GM10248 (cell line): ENCODE measurements around the gene RAP2B.

Experiments used
- CTCF ChIA-PET: fragments of 300-600 bp; sonication (Branson Sonifier 250); formaldehyde crosslinking; extraction: SDS; loops from one replicate; lab custom pipeline; 2021; ENCODE audit warnings: antibody characterized with exemption; lab: Yijun Ruan, JAX
- POLR2A ChIA-PET: fragments of 350-650 bp; sonication (Branson Sonifier 250); formaldehyde crosslinking; extraction: SDS; loops from one replicate; lab custom pipeline; 2020; ENCODE audit warnings: antibody characterized with exemption; lab: Yijun Ruan, JAX
- DNase-seq: peaks from one replicate; pipeline ENCODE4 v3.0.0; 2012; ENCODE audit errors: extremely low spot score
- CTCF ChIP-seq: IDR thresholded peaks from 2 replicates; pipeline ENCODE4 v1.5.1; 2012; ENCODE audit warnings: mild to moderate bottlenecking, low read depth; ENCODE audit errors: extremely low read depth, missing control alignments, control extremely low read depth

The RAP2B gene

DNA sequence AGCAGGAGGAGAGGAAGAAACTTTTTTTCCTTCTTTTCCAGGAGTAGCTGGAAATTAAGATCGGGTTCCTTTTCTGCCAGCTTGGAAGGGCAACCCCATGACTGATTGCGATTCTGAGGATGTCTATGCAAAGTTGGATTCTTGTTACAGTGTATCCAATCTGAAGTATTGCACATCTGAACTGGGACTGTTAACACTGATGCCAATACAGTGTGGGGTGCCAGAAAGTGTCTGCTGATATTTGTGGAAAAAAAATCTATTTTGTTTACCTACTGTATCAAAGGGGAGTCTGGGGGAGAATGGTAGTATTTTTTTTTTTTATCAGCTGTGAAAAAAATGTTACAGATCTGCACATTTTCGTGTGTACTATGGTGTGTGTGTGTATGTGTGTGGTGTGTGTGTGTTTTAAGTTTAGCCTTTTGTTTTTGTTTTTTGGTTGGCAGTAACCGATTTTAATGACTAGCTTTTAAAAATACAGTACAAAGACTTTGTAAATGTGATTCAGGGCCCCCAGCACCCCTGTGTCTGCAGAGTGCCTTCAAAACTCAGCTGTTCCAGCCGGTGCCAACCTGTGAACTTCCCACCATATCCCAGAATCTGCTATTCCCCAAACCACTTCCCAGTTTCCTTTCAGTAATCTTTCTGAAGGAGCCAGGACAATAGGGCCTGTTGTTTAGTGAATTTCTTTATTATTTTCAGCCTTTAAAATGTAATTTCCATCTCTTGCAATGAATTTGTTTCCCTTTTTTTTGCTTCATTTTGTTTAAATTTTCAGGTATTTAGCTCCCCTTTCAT is 1.9 kb downstream of the RAP2B start:
- DNase-seq, result no peak
- POLR2A ChIA-PET, result no interaction called here
- no peak for TF ChIP-seq CTCF
- CTCF ChIA-PET, result no interaction called here

GRCh38 chr3:153165261-153165681 is 3.2 kb downstream of the RAP2B start:
- no peak for DNase-seq
- CTCF ChIA-PET, result interaction anchor here (1.0 to 1.1 kb wide), 2 partner anchors 8 to 121 kb away, joined by 3 read pairs; no protein-coding TSS in a partner anchor

DNA sequence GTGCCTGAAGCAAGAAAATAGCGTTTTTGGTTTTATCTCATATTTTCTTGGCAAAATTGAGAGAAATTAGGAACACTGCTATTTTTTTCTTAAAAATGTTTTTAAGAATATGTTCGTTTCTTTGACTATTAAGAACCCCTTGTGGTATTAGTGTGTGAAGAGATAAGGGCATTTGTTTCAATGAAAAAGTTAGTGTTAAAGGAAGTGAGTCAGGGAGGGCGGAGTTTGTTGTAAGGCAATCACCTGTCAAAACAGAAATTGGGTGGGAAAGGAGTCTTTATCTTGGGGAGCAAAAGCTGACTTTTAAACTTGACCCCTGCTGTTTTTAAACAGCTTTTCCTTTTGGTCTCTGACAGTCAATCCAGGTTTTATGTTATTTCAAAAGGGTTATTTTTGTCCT is 4.2 kb downstream of the RAP2B start:
- no peak for DNase-seq

More at GRCh38 chr3:153165261-153165681, 3.2 kb downstream of the RAP2B start:
- POLR2A ChIA-PET, result no interaction called here
- peak; percentile 23 for TF ChIP-seq CTCF

DNA sequence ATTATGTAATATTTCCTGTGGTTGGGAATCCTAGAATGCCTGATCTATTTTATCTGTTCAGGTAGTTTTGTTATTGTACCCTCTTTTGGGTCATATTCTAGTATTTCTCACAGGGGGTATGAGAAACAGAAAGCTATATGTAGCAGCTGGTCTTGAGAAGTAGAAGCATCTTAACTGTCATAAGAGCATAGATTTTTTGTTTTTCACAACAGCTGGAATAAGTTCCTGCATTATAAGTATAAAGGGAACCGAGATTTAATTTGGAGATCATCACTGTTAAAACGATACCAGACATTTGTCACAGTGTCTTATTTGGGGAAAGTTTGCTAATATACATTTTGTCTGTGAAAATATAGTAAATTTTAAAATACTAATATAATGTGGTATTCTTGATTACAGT is 4.8 kb downstream of the RAP2B start:
- TF ChIP-seq CTCF, result no peak
- ChIA-PET CTCF (interaction anchor here (1.0 to 1.9 kb wide), 3 partner anchors 9 to 34 kb away, joined by 3 to 4 read pairs (median 3); no protein-coding TSS in a partner anchor), POLR2A (no interaction called here)
- no peak for DNase-seq

More for the DNA sequence above, 4.2 kb downstream of the RAP2B start:
- POLR2A ChIA-PET, result no interaction called here
- no peak for TF ChIP-seq CTCF
- CTCF ChIA-PET, result interaction anchor here (1.0 to 1.1 kb wide), 2 partner anchors 10 to 12 kb away, joined by 3 read pairs; no protein-coding TSS in a partner anchor

DNA sequence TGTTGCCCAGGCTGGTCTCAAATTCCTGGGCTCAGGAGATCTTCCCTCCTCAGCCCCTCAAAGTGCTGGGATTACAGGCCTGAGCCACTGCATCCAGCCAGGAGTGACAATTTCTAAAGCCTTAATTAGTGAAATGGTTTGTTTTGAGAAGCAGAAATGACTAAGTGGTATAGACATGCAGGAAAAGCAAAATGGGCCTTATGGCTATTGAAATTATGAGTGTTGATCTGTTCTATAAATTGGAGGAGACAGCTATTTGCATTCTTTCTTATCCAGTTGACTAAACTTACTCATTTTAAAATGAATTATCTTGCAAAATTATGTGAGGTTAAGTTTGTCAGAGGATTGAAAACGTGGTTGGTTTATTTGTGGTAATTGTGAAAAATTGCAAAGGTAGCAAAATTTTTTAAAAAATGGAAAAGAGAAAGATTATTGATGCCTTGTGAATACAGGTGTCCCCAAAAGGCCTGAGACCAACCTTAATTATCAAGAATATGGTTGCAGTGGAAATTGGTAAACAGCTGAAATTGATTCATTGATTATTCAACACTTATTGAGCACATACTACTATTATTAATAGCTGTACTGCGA is 7.9 kb downstream of the RAP2B start:
- CTCF ChIA-PET, result interaction anchor here (1.3 kb wide), 1 partner anchor 8 kb away, joined by 3 read pairs; no protein-coding TSS in a partner anchor

More for the DNA sequence above, 7.9 kb downstream of the RAP2B start:
- DNase-seq, result no peak
- TF ChIP-seq CTCF, result no peak
- POLR2A ChIA-PET, result no interaction called here
